Inferior parietal cortex (tissue), 1 donor: ENCODE measurements around the gene PHF2.
A peak's percentile ranks its signal among the peaks of the same experiment; 100 is the strongest.

ENCODE experiments used
- DNase-seq: peaks from one replicate; pipeline ENCODE4 v3.0.0-alpha.2; 2016; ENCODE audit errors: extremely low spot score

PHF2 gene

GRCh38 chr9:93568169-93568568 lies 8.2 kb upstream of the PHF2 start:
- DNase-seq, result no peak

GRCh38 chr9:93569621-93570174 lies 6.7 kb upstream of the PHF2 start:
- DNase-seq, result no peak

GRCh38 chr9:93572221-93572620 lies 4.2 kb upstream of the PHF2 start:
- DNase-seq, result no peak

- DNase-seq, result no peak
Measured at GRCh38 chr9:93572636-93573515, 3.5 kb upstream of the PHF2 start.

- no peak for DNase-seq
Measured at GRCh38 chr9:93573516-93573828, 2.9 kb upstream of the PHF2 start.

- no peak for DNase-seq
Measured at GRCh38 chr9:93574091-93574899, 2.1 kb upstream of the PHF2 start.

- no peak for DNase-seq
Measured at GRCh38 chr9:93574900-93575795, 1.2 kb upstream of the PHF2 start.

- peak; percentile 18 for DNase-seq
Measured at GRCh38 chr9:93575796-93576257, 557 bp upstream of the PHF2 start.

GRCh38 chr9:93577078-93577974 lies 942 bp downstream of the PHF2 start:
- DNase-seq, result no peak

- DNase-seq, result no peak
Measured at GRCh38 chr9:93577975-93578682, 1.7 kb downstream of the PHF2 start.

- DNase-seq, result no peak
Measured at GRCh38 chr9:93578844-93579243, 2.5 kb downstream of the PHF2 start.

GRCh38 chr9:93579711-93580516 lies 3.5 kb downstream of the PHF2 start:
- no peak for DNase-seq

- no peak for DNase-seq
Measured at GRCh38 chr9:93580654-93581380, 4.4 kb downstream of the PHF2 start.

- DNase-seq, result no peak
Measured at GRCh38 chr9:93582115-93582514, 5.7 kb downstream of the PHF2 start.

GRCh38 chr9:93582550-93582949 lies 6.2 kb downstream of the PHF2 start:
- DNase-seq, result no peak

- no peak for DNase-seq
Measured at GRCh38 chr9:93585259-93585658, 8.9 kb downstream of the PHF2 start.

- DNase-seq, result no peak
Measured at GRCh38 chr9:93585695-93586094, 9.3 kb downstream of the PHF2 start.

- DNase-seq, result no peak
Measured at GRCh38 chr9:93586290-93587057, 10.1 kb downstream of the PHF2 start.
